Measurements from ENCODE around the gene FGF1. TPM values are rescaled to one million over a fixed set of nuclear protein-coding genes. Genes with fewer than 3 reads are reported as not detected.
A peak's percentile ranks its signal among the peaks of the same experiment; 100 is the strongest.

Gene FGF1
- total RNA-seq, 4 donors from 2014 or later: 1.7 to 4.0 (median 2.9) TPM

DNA sequence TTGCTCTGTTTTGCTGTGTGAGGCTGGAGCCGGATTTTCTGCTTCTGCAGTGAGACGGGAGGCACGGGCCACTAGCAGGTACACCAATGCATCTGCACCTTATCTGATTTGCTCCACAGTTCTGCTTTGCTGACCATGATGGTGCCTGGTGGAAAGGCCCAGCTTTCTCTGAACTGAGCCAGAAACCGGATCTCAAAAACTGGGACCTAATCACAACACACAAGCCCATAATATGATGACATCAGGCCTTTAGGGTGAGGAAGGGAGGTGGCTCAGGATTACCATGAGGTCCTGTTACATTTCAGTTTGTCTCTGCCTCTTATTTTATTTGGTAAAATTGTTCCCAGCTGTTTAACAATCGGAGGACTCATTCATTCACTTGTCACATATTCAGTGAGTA lies 49.8 kb downstream of the FGF1 start:
- 83% methylated on average over 5 of the region's 5 CpGs for WGBS
- no peaks in the 10 kb centered on the region for H3K9me3 ChIP-seq

DNA sequence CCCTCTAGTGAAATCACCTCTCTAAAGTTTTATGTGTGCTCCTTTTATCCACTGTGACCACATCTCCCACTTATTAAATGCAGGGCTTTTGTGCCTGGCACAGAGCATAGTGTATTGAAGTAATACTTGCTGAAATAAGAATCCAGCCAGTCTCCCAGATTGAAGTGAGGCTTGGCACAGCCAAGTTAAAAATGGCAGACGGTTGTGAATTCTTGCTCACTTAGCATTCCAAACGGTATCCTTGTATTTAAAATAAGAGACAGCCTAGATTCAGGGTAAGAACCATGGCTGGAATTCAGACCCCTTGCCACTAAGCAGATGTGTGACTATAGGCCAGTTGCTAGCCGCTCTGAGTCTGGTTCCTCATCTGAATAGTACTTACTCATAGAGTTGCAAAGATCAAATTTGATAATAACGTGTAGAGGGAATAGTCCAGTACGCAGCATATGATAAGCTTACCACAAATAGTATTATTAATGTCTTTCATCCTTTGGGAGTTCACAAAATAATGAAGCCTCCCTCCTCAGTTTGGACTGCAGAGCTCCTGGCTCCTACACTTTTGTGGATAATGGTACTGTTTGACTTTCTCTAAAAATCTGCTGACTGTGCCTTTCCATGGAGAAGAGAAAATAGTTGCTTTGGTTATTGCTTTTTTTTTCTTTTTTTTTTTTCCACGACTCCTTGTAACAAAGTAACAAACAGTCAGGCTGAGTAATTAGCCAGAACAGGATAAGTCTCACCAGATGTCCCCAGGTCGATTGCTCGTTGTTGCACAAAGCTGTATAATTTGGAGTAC lies 51.5 kb downstream of the FGF1 start:
- no peak for DNase-seq (ENCODE audit: extremely low spot score)
- TF ChIP-seq POLR2AphosphoS5 (IDR thresholded peaks at IDR 0.05): no peak
- no peak for TF ChIP-seq EP300 (IDR thresholded peaks at IDR 0.05)
- TF ChIP-seq, protein P1, sequence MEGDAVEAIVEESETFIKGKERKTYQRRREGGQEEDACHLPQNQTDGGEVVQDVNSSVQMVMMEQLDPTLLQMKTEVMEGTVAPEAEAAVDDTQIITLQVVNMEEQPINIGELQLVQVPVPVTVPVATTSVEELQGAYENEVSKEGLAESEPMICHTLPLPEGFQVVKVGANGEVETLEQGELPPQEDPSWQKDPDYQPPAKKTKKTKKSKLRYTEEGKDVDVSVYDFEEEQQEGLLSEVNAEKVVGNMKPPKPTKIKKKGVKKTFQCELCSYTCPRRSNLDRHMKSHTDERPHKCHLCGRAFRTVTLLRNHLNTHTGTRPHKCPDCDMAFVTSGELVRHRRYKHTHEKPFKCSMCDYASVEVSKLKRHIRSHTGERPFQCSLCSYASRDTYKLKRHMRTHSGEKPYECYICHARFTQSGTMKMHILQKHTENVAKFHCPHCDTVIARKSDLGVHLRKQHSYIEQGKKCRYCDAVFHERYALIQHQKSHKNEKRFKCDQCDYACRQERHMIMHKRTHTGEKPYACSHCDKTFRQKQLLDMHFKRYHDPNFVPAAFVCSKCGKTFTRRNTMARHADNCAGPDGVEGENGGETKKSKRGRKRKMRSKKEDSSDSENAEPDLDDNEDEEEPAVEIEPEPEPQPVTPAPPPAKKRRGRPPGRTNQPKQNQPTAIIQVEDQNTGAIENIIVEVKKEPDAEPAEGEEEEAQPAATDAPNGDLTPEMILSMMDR (IDR thresholded peaks at IDR 0.05): no peak
- TF ChIP-seq POLR2A (IDR thresholded peaks at IDR 0.05; ENCODE audit: low read depth): no peak
- no peaks in the 10 kb centered on the region for H3K27me3 ChIP-seq
- WGBS: 79% methylated on average over 8 of the region's 8 CpGs
- no peak overlapping the region for H3K4me3 ChIP-seq
- H3K27ac ChIP-seq (replicated peaks in 1 of 4): no peak overlapping the region
- no peaks in the 10 kb centered on the region for H3K36me3 ChIP-seq
- intact Hi-C loops (cut with DNase I): no loop called here
- peaks cover 0 to 6% (median 0%) of the 10 kb centered on the region in 4 donors for H3K4me1 ChIP-seq
- no peaks in the 10 kb centered on the region for H3K9me3 ChIP-seq

More for the DNA sequence above, 49.8 kb downstream of the FGF1 start:
- Histone ChIP-seq H3K36me3 (no peaks in the 10 kb centered on the region), H3K4me1 (peaks cover 0 to 6% (median 0%) of the 10 kb centered on the region in 4 donors), H3K27me3 (no peaks in the 10 kb centered on the region), H3K27ac (replicated peaks in 1 of 4) (no peak overlapping the region), H3K4me3 (no peak overlapping the region)
- peak; percentile 89 for DNase-seq (ENCODE audit: extremely low spot score)
- intact Hi-C loops (cut with DNase I): no loop called here
- TF ChIP-seq POLR2A (IDR thresholded peaks at IDR 0.05; ENCODE audit: low read depth) (no peak), EP300 (IDR thresholded peaks at IDR 0.05) (no peak), POLR2AphosphoS5 (IDR thresholded peaks at IDR 0.05) (no peak)
- TF ChIP-seq, protein P1 (IDR thresholded peaks at IDR 0.05): no peak

DNA sequence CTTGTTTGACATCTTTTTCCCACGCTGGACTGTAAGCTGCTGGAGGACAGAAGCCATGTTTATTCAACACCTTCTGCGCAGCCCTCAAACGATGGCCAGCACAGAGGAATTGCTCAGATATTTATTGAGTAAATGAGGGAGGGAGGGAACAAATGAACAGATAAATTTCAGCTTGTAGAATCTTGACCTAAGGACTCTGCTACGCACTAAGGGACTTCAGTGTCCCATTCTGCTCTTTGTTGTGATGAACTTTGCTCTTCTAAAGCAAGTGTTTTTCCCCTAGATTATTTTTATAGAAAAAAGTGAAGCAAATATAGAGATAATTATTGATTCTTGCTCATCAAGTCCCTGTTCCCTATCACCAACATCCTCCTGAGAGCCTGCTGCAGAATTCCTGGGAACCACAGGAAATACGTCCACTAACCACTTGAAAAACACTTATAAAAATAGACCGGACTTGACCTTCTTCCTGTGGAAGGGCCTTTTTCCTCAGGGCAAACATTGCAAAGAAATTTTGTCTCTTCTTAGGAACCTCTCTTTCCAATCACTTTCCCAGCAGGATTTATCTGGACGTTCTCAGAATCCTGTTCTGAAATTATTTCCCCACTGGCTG lies 54.9 kb downstream of the FGF1 start:
- Histone ChIP-seq H3K9me3 (no peaks in the 10 kb centered on the region), H3K27me3 (no peaks in the 10 kb centered on the region), H3K27ac (replicated peaks in 1 of 4) (no peak overlapping the region), H3K36me3 (no peaks in the 10 kb centered on the region), H3K4me1 (peaks cover 7 to 12% (median 8%) of the 10 kb centered on the region in 4 donors), H3K4me3 (no peak overlapping the region)
- TF ChIP-seq, protein P1 (IDR thresholded peaks at IDR 0.05): no peak
- TF ChIP-seq POLR2AphosphoS5 (IDR thresholded peaks at IDR 0.05) (no peak), POLR2A (IDR thresholded peaks at IDR 0.05; ENCODE audit: low read depth) (no peak), EP300 (IDR thresholded peaks at IDR 0.05) (no peak)
- DNase-seq (ENCODE audit: extremely low spot score): no peak
- WGBS: 87% methylated on average over 7 of the region's 7 CpGs
- intact Hi-C loops (cut with DNase I): no loop called here

DNA sequence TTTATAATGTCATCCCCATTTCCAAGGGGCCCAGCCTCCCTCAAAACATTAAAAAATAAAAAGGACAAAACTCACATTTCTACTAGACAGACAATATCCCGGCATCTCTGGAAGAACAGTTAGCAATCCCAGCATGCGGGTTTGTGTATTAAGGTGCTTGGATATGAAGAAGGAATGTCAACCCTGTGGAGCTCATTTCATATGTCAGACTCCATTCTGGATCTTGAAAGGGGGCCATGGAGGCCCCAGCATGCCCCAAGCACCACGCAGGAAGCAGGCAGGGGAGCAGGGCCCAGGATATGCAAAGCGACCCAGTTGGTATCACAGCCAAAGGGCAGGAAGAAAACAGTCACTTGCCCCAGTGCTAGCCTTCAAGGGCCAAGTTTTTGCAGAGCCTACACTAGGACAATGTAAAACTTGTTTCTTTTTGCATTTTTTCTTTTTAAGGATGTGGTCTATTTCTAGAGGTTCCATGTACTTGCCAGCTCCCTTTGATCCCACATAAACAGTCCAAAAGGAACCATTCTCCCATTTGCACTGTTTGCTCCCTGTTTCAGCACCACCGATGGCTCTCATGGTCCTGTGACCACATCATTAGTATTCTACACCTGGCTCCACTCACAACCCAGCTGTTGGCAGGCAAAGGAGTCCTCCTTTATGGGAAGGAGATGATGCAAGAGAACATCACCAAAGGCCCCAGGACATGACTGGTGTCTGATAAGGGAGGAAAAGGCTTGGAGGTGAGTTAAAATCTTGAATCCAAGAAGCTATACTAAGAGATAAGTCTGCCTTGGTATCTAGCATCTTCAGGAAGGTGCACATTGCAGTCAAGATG lies 58.3 kb downstream of the FGF1 start:
- H3K27me3 ChIP-seq: no peaks in the 10 kb centered on the region
- H3K36me3 ChIP-seq: no peaks in the 10 kb centered on the region
- TF ChIP-seq POLR2AphosphoS5 (IDR thresholded peaks at IDR 0.05) (no peak), EP300 (IDR thresholded peaks at IDR 0.05) (no peak), POLR2A (IDR thresholded peaks at IDR 0.05; ENCODE audit: low read depth) (no peak)
- TF ChIP-seq, protein P1 (IDR thresholded peaks at IDR 0.05): no peak
- H3K9me3 ChIP-seq: no peaks in the 10 kb centered on the region
- intact Hi-C loops (cut with DNase I): no loop called here
- peaks cover 21 to 28% (median 25%) of the 10 kb centered on the region in 4 donors for H3K4me1 ChIP-seq
- H3K27ac ChIP-seq (replicated peaks in 1 of 4): peak overlapping the region in 1 of 4 donors; percentile 18
- H3K4me3 ChIP-seq: no peak overlapping the region
- 92% methylated on average over 5 of the region's 5 CpGs for WGBS
- no peak for DNase-seq (ENCODE audit: extremely low spot score)

All from esophagus muscularis mucosa (tissue), 4 donors.